K562 (cell line): ENCODE measurements around the gene COA4.

Source experiments
- RAD21 ChIP-seq, 2 experiments: fragments of 250-450 bp in 1 of 2; fragments of 450-650 bp in 1 of 2; sonication (Bioruptor Pico) in 1 of 2; formaldehyde crosslinking in 1 of 2; IDR thresholded peaks in 1 of 2; conservative IDR thresholded peaks in 1 of 2; 2 replicates each; pipeline versions ENCODE4 v1.4.0 to v1.8.0; 2020 to 2022; ENCODE audit warnings: mild to moderate bottlenecking in 2 of 2, moderate library complexity in 1 of 2
- RCOR1 ChIP-seq, 2 experiments: IDR thresholded peaks; 2 replicates each; pipeline ENCODE4 v1.6.1; 2012; ENCODE audit warnings: low read depth in 2 of 2, low read length in 2 of 2, borderline replicate concordance in 1 of 2, improper control_type of control experiment in 1 of 2
- SMARCB1 ChIP-seq: IDR thresholded peaks from 2 replicates; pipeline ENCODE4 v1.6.1; 2011; ENCODE audit warnings: improper control_type of control experiment, low read depth; ENCODE audit not compliant: insufficient read length
- SP1 ChIP-seq: sonication (generic); formaldehyde crosslinking; IDR thresholded peaks from 2 replicates; pipeline ENCODE4 v1.8.1; 2022; ENCODE audit warnings: mild to moderate bottlenecking, missing genetic modification reagents
- ZNF354B ChIP-seq: fragments of 250-450 bp; sonication (Bioruptor Pico); IDR thresholded peaks from 2 replicates; pipeline ENCODE4 v1.4.0; 2020

GRCh38 chr11:73854680-73855079 is 22.0 kb downstream of the COA4 start:
- TF ChIP-seq SP1 (CRISPR knock-in tag) (no peak), SMARCB1 (no peak), RCOR1 (IDR thresholded peaks at IDR 0.05; ENCODE audit: borderline replicate concordance in 1 of 2, low read depth in 2 of 2, low read length in 2 of 2) (no peak), ZNF354B (CRISPR knock-in tag) (no peak), RAD21 (CRISPR knock-in tag; conservative IDR thresholded peaks at IDR 0.05 in 1 of 2, IDR thresholded peaks at IDR 0.05 in 1 of 2) (no peak)
